Measurements from ENCODE around the gene EIF1B.

EIF1B gene

DNA sequence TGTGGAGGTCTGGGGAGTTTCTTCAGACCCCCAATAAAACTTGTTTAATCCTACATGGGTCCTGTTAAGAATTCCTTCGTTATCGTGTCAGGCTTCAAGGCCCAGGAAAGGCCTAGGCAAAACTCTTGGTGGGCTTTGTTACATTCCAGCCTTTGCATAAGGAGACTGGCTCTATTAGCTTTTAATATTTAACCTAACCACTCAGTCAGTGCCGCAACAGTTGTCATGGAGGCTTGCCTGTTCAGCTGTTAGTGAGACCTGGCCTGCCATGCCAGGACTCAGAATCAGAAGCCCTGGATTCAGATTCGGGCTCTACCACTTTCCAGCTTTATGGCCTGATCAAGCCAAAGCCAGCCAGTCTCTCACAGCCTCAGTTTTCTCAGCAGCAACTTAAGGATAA lies 19.6 kb downstream of the EIF1B start:
- H3K4me1 ChIP-seq (ENCODE audit: insufficient read depth, low read length), result peaks cover 13% of the 10 kb centered on the region
- no peak overlapping the region for H3K27ac ChIP-seq (ENCODE audit: low read depth, low read length)
- H3K27me3 ChIP-seq (ENCODE audit: insufficient read depth, low read length), result no peaks in the 10 kb centered on the region
- H3K36me3 ChIP-seq (ENCODE audit: insufficient read depth, low read length), result no peaks in the 10 kb centered on the region
- H3K9ac ChIP-seq (ENCODE audit: low read depth, low read length), result no peak overlapping the region
- H3K4me3 ChIP-seq (ENCODE audit: low read length), result no peak overlapping the region
- no peaks in the 10 kb centered on the region for H3K9me3 ChIP-seq (ENCODE audit: insufficient read depth, low read depth, low read length)
- 84% methylated on average over 4 of the region's 4 CpGs for WGBS

DNA sequence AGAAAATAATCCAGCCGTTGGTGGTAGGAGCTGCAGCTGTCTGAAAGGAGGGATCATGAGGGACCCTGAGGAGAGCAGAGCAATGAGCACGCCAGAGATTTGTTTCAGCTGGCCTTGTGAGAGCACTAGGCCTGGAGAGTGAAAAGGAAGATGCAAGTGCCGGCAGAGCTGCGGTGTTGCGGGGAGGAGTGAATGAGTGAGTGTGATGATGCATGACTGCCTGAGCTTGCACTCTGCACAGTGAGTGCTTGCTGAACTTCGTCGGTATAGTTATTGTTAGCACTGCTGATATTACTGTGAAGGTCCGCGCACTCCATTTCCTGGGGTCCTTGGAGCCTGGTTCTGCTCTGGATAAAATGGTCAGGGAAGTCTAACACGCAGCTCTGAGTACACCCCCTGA lies 23.2 kb downstream of the EIF1B start:
- Histone ChIP-seq H3K27me3 (ENCODE audit: insufficient read depth, low read length) (no peaks in the 10 kb centered on the region), H3K9ac (ENCODE audit: low read depth, low read length) (no peak overlapping the region), H3K9me3 (ENCODE audit: insufficient read depth, low read depth, low read length) (no peaks in the 10 kb centered on the region), H3K4me1 (ENCODE audit: insufficient read depth, low read length) (peaks cover 13% of the 10 kb centered on the region), H3K36me3 (ENCODE audit: insufficient read depth, low read length) (no peaks in the 10 kb centered on the region), H3K27ac (ENCODE audit: low read depth, low read length) (no peak overlapping the region), H3K4me3 (ENCODE audit: low read length) (no peak overlapping the region)
- WGBS, result 95% methylated on average over 10 of the region's 10 CpGs

DNA sequence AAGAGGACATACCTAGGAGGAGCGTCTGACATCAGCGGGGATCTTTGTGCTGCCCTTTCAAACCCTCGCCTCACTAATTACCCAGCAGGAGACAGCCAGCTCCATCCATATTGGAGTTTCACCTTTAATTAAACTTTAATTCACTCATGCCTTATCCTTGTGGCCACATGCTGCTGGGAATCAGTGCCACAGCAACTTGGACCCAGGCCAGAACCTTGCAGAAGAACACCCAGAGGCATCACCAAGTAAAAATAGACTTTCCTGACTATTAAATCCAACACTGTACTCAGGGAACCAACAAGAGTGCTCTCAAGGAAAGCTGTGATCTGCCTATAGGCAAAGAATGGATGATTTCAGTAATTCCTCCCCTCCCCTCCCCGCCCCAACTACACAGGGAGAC lies 23.9 kb downstream of the EIF1B start:
- no peaks in the 10 kb centered on the region for H3K36me3 ChIP-seq (ENCODE audit: insufficient read depth, low read length)
- H3K4me1 ChIP-seq (ENCODE audit: insufficient read depth, low read length), result peaks cover 13% of the 10 kb centered on the region
- H3K9ac ChIP-seq (ENCODE audit: low read depth, low read length), result no peak overlapping the region
- H3K4me3 ChIP-seq (ENCODE audit: low read length), result no peak overlapping the region
- 94% methylated on average over 4 of the region's 4 CpGs for WGBS
- H3K9me3 ChIP-seq (ENCODE audit: insufficient read depth, low read depth, low read length), result no peaks in the 10 kb centered on the region
- H3K27ac ChIP-seq (ENCODE audit: low read depth, low read length), result no peak overlapping the region
- no peaks in the 10 kb centered on the region for H3K27me3 ChIP-seq (ENCODE audit: insufficient read depth, low read length)

DNA sequence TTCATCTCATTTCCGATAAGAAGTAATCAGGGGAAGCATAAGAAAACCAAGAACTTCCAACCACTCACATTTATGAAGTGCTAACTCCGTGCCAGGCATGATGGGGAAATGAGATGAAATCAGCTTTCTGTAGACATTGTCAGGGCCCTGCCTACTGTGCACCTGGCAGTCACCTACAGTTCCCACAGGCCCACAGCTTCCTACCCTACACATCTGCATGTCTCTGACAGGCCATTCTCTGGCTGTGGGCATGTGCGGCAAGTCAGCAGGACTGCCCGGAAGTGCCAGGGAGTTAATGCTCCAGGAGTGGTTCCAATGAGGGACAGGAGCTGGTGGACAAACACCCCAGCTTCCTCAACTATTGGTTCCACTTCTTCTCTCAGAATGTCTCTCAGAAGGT lies 24.3 kb downstream of the EIF1B start:
- Histone ChIP-seq H3K4me3 (ENCODE audit: low read length) (no peak overlapping the region), H3K36me3 (ENCODE audit: insufficient read depth, low read length) (no peaks in the 10 kb centered on the region), H3K27me3 (ENCODE audit: insufficient read depth, low read length) (no peaks in the 10 kb centered on the region), H3K4me1 (ENCODE audit: insufficient read depth, low read length) (peaks cover 8% of the 10 kb centered on the region), H3K9ac (ENCODE audit: low read depth, low read length) (no peak overlapping the region), H3K27ac (ENCODE audit: low read depth, low read length) (no peak overlapping the region), H3K9me3 (ENCODE audit: insufficient read depth, low read depth, low read length) (no peaks in the 10 kb centered on the region)
- 97% methylated on average over 4 of the region's 4 CpGs for WGBS

DNA sequence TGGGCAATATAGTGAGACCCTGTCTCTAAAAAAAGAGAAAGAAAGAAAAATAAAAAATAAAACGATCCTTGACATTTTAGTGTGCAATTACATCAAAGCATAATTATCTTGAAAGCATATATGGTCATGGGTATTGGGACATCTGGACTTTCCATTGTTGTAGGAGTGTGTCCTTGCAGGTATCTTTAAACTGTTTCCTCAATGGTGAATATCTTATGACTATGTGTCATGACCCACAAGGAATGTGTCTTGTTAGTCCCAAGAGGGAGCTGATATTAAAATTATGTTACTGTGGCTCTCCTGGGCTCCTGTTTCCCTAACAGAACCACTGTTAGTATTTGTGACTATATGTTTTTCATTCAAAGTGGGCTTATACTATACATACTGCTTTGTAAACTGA lies 26.6 kb downstream of the EIF1B start:
- Histone ChIP-seq H3K27me3 (ENCODE audit: insufficient read depth, low read length) (no peaks in the 10 kb centered on the region), H3K4me1 (ENCODE audit: insufficient read depth, low read length) (no peaks in the 10 kb centered on the region), H3K36me3 (ENCODE audit: insufficient read depth, low read length) (no peaks in the 10 kb centered on the region), H3K9me3 (ENCODE audit: insufficient read depth, low read depth, low read length) (no peaks in the 10 kb centered on the region), H3K9ac (ENCODE audit: low read depth, low read length) (no peak overlapping the region), H3K4me3 (ENCODE audit: low read length) (no peak overlapping the region), H3K27ac (ENCODE audit: low read depth, low read length) (no peak overlapping the region)
- WGBS, result 88% methylated on average over 1 of the region's 1 CpG

DNA sequence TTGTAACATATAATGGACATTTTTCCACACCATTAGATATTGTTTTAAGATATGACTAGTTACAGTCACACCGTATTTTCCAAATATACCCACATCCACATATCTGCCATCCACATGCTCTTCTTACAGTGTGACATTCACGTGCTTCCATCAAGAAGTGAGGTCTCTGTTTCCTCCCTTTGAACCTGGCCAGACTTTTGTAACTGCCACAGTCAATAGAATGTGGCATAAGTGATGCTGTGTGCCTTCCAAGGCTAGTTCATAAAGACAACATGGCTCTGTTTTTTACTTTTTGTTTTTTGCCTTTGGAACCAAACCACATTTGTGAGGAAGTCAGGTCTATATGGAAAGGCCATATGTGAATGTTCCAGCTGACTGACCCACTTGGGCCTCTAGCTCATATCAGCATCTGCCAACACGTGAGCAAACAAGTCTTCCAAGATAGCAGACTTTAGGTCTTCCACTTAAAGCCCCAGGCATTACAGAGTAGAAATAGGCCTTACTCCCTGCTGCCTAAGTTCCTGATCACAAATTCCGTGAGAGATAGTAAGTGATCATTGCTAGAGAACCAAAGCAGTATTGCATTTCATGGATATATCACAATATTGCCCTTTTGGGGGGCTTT lies 27.1 kb downstream of the EIF1B start:
- Histone ChIP-seq H3K27me3 (ENCODE audit: insufficient read depth, low read length) (no peaks in the 10 kb centered on the region), H3K4me1 (ENCODE audit: insufficient read depth, low read length) (no peaks in the 10 kb centered on the region), H3K36me3 (ENCODE audit: insufficient read depth, low read length) (no peaks in the 10 kb centered on the region), H3K27ac (ENCODE audit: low read depth, low read length) (no peak overlapping the region), H3K9ac (ENCODE audit: low read depth, low read length) (no peak overlapping the region), H3K9me3 (ENCODE audit: insufficient read depth, low read depth, low read length) (no peaks in the 10 kb centered on the region), H3K4me3 (ENCODE audit: low read length) (no peak overlapping the region)
- 89% methylated on average over 4 of the region's 4 CpGs for WGBS

DNA sequence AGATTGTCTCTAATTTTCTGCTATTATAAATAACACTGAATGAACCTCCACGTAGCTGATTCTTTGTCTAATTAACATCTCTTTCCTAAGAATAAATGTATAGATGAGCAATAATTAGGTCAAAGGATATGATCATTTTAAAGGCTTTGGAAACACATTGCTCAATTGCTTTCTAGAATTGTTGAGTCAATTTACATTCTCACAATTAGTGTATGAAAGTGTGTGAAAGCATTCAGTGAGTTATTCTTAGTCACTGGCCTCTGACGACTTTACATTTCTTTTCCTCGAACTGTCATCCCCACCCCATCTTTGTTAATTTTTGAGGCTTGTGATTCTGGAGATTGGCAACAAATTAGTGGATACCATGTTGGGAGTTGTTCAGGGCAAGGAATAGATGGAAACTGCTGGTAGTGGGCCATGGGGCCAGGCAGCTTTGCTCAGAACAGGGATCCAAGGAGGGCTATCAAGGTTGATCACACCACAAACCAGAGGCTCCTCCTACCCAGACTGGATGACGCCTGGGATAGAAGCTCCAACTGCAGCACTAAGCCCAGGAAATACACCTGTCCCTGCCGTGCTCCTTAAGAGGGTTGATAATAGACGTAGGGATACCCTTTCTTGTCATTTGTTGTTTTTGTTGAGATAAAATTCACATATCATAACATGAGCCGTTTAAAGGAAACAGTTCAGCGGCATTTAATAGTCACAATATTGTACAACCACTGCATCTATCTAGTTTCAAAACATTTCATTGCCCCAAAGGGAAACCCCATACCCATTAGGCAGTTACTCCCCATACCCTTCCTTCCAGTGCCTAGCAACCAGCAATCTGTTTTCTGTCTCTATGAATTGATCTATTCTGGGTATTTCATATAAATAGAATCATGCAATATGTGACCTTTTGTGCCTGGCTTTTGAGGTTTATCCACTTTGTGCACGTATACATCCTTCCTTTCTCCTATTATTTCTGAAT lies 27.9 kb downstream of the EIF1B start:
- Histone ChIP-seq H3K9me3 (ENCODE audit: insufficient read depth, low read depth, low read length) (no peaks in the 10 kb centered on the region), H3K4me3 (ENCODE audit: low read length) (no peak overlapping the region), H3K4me1 (ENCODE audit: insufficient read depth, low read length) (no peaks in the 10 kb centered on the region), H3K27me3 (ENCODE audit: insufficient read depth, low read length) (no peaks in the 10 kb centered on the region), H3K36me3 (ENCODE audit: insufficient read depth, low read length) (no peaks in the 10 kb centered on the region), H3K9ac (ENCODE audit: low read depth, low read length) (no peak overlapping the region), H3K27ac (ENCODE audit: low read depth, low read length) (no peak overlapping the region)
- WGBS, result 88% methylated on average over 6 of the region's 9 CpGs

DNA sequence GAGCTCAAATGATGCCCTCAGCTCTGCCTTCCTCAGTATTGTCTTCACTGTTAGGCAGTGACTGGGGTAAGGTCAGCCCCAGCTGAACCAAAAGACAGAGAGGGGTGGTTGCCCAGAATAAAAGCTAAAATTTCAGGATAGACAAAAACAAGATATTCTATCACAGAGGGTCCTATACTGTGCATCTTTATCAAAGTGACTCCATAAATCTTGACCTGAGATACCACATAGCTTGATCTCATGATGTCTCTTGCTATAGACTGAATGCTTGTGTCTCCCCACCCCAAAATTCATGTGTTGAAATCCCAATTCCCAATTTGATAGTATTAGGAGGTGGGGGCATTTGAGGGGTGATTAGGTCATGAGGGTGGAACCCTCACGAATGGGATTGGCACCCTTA lies 30.4 kb downstream of the EIF1B start:
- H3K4me3 ChIP-seq (ENCODE audit: low read length), result no peak overlapping the region
- 79% methylated on average over 1 of the region's 1 CpG for WGBS
- no peaks in the 10 kb centered on the region for H3K4me1 ChIP-seq (ENCODE audit: insufficient read depth, low read length)
- no peaks in the 10 kb centered on the region for H3K9me3 ChIP-seq (ENCODE audit: insufficient read depth, low read depth, low read length)
- no peak overlapping the region for H3K27ac ChIP-seq (ENCODE audit: low read depth, low read length)
- no peaks in the 10 kb centered on the region for H3K36me3 ChIP-seq (ENCODE audit: insufficient read depth, low read length)
- no peak overlapping the region for H3K9ac ChIP-seq (ENCODE audit: low read depth, low read length)
- no peaks in the 10 kb centered on the region for H3K27me3 ChIP-seq (ENCODE audit: insufficient read depth, low read length)

DNA sequence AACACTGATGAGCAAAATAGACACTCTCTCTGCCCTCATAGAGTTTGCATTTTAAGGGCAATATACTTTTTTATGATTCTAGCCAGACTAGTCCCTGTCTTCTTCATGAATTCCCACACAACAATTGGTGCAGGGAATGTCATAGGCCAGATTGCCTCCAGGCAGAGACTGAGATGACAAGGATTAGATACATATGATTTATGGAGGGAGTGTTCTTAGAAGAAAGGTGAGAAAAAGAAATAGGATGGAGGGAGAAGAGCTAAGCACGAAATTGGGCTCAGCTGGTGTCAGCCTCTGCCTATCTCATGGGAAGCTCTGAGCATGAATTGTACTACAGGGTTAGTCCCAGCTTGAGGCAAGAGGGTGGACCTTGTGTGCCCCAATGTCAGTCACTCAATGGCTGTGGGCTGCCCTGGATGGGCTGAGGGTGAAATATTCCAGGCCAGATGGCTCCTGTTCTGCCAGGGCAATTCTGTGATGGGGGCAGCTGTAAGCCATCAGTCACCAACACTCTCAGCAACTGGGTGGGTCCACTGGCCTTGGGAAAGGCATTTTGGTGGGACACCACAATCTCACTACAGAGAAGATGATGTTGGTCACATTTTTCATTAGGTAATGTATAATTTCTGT lies 31.1 kb downstream of the EIF1B start:
- H3K36me3 ChIP-seq (ENCODE audit: insufficient read depth, low read length), result no peaks in the 10 kb centered on the region
- H3K27ac ChIP-seq (ENCODE audit: low read depth, low read length), result no peak overlapping the region
- H3K9ac ChIP-seq (ENCODE audit: low read depth, low read length), result no peak overlapping the region
- H3K9me3 ChIP-seq (ENCODE audit: insufficient read depth, low read depth, low read length), result no peaks in the 10 kb centered on the region
- no peaks in the 10 kb centered on the region for H3K4me1 ChIP-seq (ENCODE audit: insufficient read depth, low read length)
- no peak overlapping the region for H3K4me3 ChIP-seq (ENCODE audit: low read length)
- 84% methylated on average over 1 of the region's 1 CpG for WGBS
- no peaks in the 10 kb centered on the region for H3K27me3 ChIP-seq (ENCODE audit: insufficient read depth, low read length)

DNA sequence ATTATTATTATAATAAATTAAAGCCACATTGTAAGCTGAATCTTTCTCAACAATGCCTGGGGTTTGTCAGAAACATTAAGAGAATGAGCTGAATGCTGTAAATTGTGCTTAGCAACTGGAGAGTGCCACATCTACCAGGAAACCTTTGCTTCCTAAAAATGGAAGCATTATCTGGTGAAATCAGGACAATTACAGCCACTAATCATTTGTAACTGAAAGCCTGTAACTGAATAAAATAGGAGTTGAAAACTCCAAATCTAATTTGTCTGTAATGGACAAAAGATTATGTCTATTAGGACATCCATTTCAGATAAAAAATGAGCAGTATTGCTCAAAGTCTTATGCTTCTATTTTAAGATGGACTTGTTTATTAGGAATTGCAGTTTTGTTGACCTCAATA lies 32.2 kb downstream of the EIF1B start:
- no peaks in the 10 kb centered on the region for H3K27me3 ChIP-seq (ENCODE audit: insufficient read depth, low read length)
- H3K36me3 ChIP-seq (ENCODE audit: insufficient read depth, low read length), result no peaks in the 10 kb centered on the region
- no peak overlapping the region for H3K9ac ChIP-seq (ENCODE audit: low read depth, low read length)
- H3K4me3 ChIP-seq (ENCODE audit: low read length), result no peak overlapping the region
- no peak overlapping the region for H3K27ac ChIP-seq (ENCODE audit: low read depth, low read length)
- H3K9me3 ChIP-seq (ENCODE audit: insufficient read depth, low read depth, low read length), result no peaks in the 10 kb centered on the region
- no peaks in the 10 kb centered on the region for H3K4me1 ChIP-seq (ENCODE audit: insufficient read depth, low read length)

DNA sequence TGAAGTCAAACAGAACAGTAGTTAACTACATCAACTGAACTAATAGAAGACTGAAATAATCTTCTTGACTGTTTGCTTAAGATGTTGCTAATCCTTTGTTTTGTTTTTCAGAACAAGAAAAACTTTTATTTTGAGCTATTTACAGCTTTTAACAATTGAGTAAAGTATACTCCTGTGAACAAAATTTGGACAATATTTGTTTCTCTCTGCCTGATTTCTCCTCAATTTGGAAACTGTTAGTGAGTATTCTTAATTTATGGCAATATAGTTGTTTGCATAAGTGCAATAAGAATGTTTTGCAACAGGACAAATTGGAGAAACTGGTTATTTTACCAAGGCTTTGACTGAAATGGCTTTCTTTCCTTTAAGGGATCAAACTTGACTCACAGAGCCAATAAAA lies 41.0 kb downstream of the EIF1B start:
- H3K36me3 ChIP-seq (ENCODE audit: insufficient read depth, low read length), result no peaks in the 10 kb centered on the region
- H3K9ac ChIP-seq (ENCODE audit: low read depth, low read length), result no peak overlapping the region
- H3K27me3 ChIP-seq (ENCODE audit: insufficient read depth, low read length), result no peaks in the 10 kb centered on the region
- no peaks in the 10 kb centered on the region for H3K4me1 ChIP-seq (ENCODE audit: insufficient read depth, low read length)
- no peak overlapping the region for H3K27ac ChIP-seq (ENCODE audit: low read depth, low read length)
- peaks cover 20% of the 10 kb centered on the region for H3K9me3 ChIP-seq (ENCODE audit: insufficient read depth, low read depth, low read length)
- no peak overlapping the region for H3K4me3 ChIP-seq (ENCODE audit: low read length)

Measured in HUES64 (cell line).